DND-41 (cell line): ENCODE results near the gene TFEB.

Experiments
- ATAC-seq: fragments of 200-7000 bp; cut with Tn5 transposase; 3 replicates; pipeline ENCODE4 v1.9.1; 2021; ENCODE audit warnings: low read depth; ENCODE audit not compliant: insufficient read depth
- DNase-seq: peaks from one replicate; pipeline ENCODE4 v3.0.0-alpha.2; 2020
- H2AFZ ChIP-seq: 2 replicates; pipeline ENCODE4 v1.6.0; 2012; ENCODE audit warnings: low read depth, low read length
- H3K27ac ChIP-seq: 2 replicates; pipeline ENCODE4 v1.5.1; 2012; ENCODE audit warnings: low read length, inconsistent platforms
- H3K27me3 ChIP-seq: fragments of 200-600 bp; sonication (generic); 2 replicates; pipeline ENCODE4 v1.6.0; 2012; ENCODE audit warnings: low read length, mild to moderate bottlenecking, inconsistent platforms; ENCODE audit not compliant: insufficient read depth, poor library complexity
- H3K36me3 ChIP-seq: 2 replicates; pipeline ENCODE4 v1.5.1; 2012; ENCODE audit warnings: low read length, inconsistent platforms; ENCODE audit not compliant: insufficient read depth
- H3K4me1 ChIP-seq: 2 replicates; pipeline ENCODE4 v1.5.1; 2012; ENCODE audit warnings: mild to moderate bottlenecking, low read length; ENCODE audit not compliant: insufficient read depth
- H3K4me2 ChIP-seq: 2 replicates; pipeline ENCODE4 v1.6.0; 2012; ENCODE audit warnings: mild to moderate bottlenecking, moderate library complexity, low read length, inconsistent platforms; ENCODE audit not compliant: insufficient read depth
- H3K4me3 ChIP-seq, 2 experiments: fragments of 200-600 bp in 1 of 2; shearing (Covaris generic) in 1 of 2; 2 replicates each; pipeline ENCODE4 v1.5.1; 2012 to 2016; ENCODE audit warnings: inconsistent platforms in 2 of 2, low read length in 2 of 2, mild to moderate bottlenecking in 2 of 2, low read depth in 1 of 2, moderate library complexity in 1 of 2
- H3K79me2 ChIP-seq: 2 replicates; pipeline ENCODE4 v1.6.0; 2012; ENCODE audit warnings: low read length, inconsistent platforms; ENCODE audit not compliant: insufficient read depth
- H3K9ac ChIP-seq: 2 replicates; pipeline ENCODE4 v1.6.0; 2012; ENCODE audit warnings: low read depth, mild to moderate bottlenecking, inconsistent platforms, low read length, moderate library complexity
- H3K9me3 ChIP-seq: 2 replicates; pipeline ENCODE4 v1.5.1; 2012; ENCODE audit warnings: low read length, moderate library complexity, mild to moderate bottlenecking, inconsistent platforms; ENCODE audit not compliant: insufficient read depth, severe bottlenecking
- H4K20me1 ChIP-seq: 2 replicates; pipeline ENCODE4 v1.6.0; 2012; ENCODE audit warnings: low read length; ENCODE audit not compliant: insufficient read depth
- EZH2 ChIP-seq: IDR thresholded peaks from 3 replicates; pipeline ENCODE4 v1.6.1; 2012; ENCODE audit warnings: borderline replicate concordance, low read depth, mild to moderate bottlenecking, moderate library complexity, low read length, inconsistent platforms; ENCODE audit not compliant: severe bottlenecking
- TF ChIP-seq, protein P1 (sequence below): IDR thresholded peaks from 2 replicates; pipeline ENCODE4 v1.5.1; 2012; ENCODE audit warnings: borderline replicate concordance, low read length, moderate library complexity, mild to moderate bottlenecking; ENCODE audit not compliant: poor library complexity, severe bottlenecking; ENCODE audit errors: extremely low read depth

Gene TFEB

DNA sequence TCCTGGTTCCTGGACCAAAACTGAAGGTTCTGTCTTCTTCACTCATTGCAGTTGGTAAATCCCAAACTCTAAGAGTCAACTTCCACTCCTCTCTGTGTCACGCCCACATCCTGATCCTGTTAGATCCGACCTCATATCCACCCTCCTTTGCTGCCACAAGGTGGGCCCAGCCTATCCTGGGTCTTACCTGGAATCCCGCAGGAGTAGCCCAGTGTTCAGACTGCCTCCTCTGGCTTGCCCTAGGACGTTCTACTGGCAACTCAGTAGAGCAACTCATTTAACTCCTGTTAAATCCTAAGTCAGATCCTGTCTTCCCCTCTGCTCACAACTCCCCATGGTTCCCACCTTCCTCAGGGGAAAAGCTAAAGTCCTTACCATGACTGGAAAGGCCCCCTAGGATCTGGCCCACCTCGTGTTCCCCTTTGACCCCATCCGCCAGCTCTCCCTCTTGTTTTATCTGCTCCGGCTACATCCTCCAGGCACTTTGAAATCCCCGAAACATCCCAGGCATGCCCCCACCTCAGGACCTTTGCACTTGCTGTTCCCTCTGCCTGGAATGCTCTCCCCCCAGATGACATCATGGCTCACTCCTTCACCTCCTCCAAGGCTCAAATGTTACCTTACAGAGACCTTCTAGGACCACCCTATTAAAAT is 43.9 kb downstream of the TFEB start:
- DNase-seq (no peak), ATAC-seq (no peak)
- Histone ChIP-seq H3K4me1 (no peaks in the 10 kb centered on the region), H3K27ac (no peak overlapping the region), H3K9ac (no peak overlapping the region), H3K4me2 (no peak overlapping the region), H2AFZ (no peak overlapping the region), H3K36me3 (0 out of 2 replicates have a peak, but pooled peaks cover 3% of the 10 kb centered on the region), H3K9me3 (no peaks in the 10 kb centered on the region), H4K20me1 (peaks cover 5% of the 10 kb centered on the region; the same call in 1 of the 2 replicates), H3K79me2 (no peaks in the 10 kb centered on the region), H3K4me3 (no peak overlapping the region), H3K27me3 (no peaks in the 10 kb centered on the region)
- TF ChIP-seq EZH2, result no peak
- TF ChIP-seq, protein P1, sequence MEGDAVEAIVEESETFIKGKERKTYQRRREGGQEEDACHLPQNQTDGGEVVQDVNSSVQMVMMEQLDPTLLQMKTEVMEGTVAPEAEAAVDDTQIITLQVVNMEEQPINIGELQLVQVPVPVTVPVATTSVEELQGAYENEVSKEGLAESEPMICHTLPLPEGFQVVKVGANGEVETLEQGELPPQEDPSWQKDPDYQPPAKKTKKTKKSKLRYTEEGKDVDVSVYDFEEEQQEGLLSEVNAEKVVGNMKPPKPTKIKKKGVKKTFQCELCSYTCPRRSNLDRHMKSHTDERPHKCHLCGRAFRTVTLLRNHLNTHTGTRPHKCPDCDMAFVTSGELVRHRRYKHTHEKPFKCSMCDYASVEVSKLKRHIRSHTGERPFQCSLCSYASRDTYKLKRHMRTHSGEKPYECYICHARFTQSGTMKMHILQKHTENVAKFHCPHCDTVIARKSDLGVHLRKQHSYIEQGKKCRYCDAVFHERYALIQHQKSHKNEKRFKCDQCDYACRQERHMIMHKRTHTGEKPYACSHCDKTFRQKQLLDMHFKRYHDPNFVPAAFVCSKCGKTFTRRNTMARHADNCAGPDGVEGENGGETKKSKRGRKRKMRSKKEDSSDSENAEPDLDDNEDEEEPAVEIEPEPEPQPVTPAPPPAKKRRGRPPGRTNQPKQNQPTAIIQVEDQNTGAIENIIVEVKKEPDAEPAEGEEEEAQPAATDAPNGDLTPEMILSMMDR, result no peak

DNA sequence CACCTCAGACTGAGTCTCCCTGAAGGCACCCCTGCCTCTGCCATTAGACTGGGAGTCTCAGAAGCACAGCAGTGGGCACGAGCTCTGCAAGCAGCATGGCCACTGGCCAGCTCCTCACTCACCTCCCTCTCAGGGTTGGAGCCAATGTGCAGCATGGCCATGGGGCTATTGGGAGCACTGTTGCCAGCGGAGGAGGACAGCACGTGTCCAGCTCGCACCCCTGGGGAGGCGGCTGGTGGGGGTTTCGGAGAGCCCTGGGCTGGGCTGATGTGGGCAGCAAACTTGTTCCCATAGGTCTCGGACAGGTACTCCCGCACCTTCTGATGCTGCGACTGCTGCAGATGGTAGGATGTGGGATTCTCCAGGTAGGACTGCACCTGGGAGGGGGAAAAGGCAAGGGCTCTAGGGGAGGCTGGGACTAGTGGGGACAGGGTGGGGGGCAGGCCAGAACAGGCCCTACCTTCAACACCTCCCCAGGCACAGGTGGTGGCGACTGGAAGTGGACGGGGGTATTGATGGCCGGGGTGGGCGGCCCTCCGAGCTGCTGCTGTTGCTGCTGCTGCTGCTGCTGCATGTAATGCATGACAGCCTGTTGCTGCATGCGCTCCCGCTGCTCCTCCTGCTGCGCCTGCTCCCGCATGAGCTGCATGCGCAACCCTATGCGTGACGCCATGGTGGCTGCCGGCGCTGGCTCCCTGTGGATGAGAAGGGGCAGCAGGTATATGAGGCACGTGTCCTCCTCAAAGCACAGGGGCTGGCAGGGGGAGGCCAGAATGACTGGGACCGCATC is 44.7 kb downstream of the TFEB start:
- H2AFZ ChIP-seq, result no peak overlapping the region
- no peaks in the 10 kb centered on the region for H3K27me3 ChIP-seq
- peaks cover 5% of the 10 kb centered on the region; the same call in 1 of the 2 replicates for H4K20me1 ChIP-seq
- no peaks in the 10 kb centered on the region for H3K9me3 ChIP-seq
- no peak overlapping the region for H3K4me3 ChIP-seq
- H3K4me2 ChIP-seq, result no peak overlapping the region
- ATAC-seq (no peak), DNase-seq (no peak)
- no peak overlapping the region for H3K9ac ChIP-seq
- no peaks in the 10 kb centered on the region for H3K4me1 ChIP-seq
- H3K36me3 ChIP-seq, result peaks cover 6% of the 10 kb centered on the region; the same call in 1 of the 2 replicates
- no peaks in the 10 kb centered on the region for H3K79me2 ChIP-seq
- no peak for TF ChIP-seq EZH2
- TF ChIP-seq, protein P1, result no peak
- H3K27ac ChIP-seq, result no peak overlapping the region

DNA sequence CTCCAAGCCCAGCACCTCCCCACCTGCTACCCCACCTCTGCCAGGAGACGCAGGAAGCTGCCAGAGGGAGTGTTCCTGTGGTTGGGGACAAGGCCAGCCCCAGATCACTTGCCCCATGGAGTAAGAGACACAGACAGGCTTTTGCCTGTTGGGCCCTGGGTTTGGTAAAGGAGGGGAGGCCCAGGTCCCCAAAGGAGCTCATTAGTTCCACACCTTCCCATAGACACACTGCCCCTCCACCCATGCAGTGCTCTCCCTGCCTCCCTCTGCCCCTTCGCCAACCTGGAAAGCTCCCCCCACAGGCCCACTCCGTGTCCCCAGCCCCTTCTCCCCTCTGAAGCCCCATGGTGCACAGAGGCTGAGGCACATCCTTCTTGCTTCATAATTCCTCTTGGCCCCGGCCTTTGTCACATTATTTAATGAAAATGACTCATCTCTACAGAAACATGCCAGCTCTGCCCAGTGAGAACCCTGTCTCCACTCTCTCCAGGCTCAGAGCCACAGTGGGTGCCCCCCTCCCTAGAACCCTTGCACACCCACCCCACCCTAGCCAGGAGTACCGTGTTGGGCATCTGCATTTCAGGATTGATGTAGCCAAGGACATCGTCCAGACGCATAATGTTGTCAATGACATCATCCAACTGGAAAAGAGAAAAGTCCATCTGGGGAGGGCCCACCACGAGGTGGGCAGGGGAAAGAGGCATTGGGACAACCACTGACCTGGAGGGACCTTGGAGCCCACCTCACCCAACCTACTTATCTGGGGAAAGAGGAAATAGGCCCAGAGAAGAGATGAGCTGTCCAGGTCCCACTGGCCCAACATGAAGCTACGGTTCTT is 46.0 kb downstream of the TFEB start:
- TF ChIP-seq EZH2, result no peak
- TF ChIP-seq, protein P1, result no peak
- H3K4me3 ChIP-seq, result no peak overlapping the region
- no peaks in the 10 kb centered on the region for H3K27me3 ChIP-seq
- no peak overlapping the region for H3K4me2 ChIP-seq
- H3K79me2 ChIP-seq, result no peaks in the 10 kb centered on the region
- DNase-seq (no peak), ATAC-seq (no peak)
- peaks cover 7% of the 10 kb centered on the region; the same call in 1 of the 2 replicates for H3K36me3 ChIP-seq
- H3K9me3 ChIP-seq, result no peaks in the 10 kb centered on the region
- H3K9ac ChIP-seq, result no peak overlapping the region
- H3K4me1 ChIP-seq, result no peaks in the 10 kb centered on the region
- H2AFZ ChIP-seq, result no peak overlapping the region
- peaks cover 4% of the 10 kb centered on the region; the same call in 1 of the 2 replicates for H4K20me1 ChIP-seq
- no peak overlapping the region for H3K27ac ChIP-seq
